ENCODE results near the gene KMT5B.

KMT5B gene

DNA sequence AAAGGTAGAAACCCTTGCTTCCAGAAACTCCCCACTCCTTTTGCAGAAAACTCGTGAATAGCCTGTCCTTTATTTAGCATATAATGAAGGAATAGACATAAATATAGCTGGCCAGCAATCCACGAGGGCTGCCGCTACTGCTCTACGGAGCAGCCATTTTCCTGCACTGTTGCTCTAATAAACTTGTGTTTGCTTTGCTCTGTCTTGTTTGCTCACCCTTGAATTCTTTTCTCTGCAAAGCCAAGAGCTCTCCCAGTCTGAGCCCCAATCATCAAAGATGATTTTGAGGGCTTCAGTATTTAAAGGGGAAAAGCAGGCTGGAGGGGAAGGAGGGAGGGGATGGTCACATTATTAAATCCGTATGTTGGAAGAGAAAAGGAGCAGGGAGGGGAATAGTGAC lies 75.3 kb downstream of the KMT5B start:
- no peak overlapping the region for H3K4me3 ChIP-seq (ENCODE audit: low read depth in 1 of 2, low read length in 1 of 2)
- TF ChIP-seq, protein P1, sequence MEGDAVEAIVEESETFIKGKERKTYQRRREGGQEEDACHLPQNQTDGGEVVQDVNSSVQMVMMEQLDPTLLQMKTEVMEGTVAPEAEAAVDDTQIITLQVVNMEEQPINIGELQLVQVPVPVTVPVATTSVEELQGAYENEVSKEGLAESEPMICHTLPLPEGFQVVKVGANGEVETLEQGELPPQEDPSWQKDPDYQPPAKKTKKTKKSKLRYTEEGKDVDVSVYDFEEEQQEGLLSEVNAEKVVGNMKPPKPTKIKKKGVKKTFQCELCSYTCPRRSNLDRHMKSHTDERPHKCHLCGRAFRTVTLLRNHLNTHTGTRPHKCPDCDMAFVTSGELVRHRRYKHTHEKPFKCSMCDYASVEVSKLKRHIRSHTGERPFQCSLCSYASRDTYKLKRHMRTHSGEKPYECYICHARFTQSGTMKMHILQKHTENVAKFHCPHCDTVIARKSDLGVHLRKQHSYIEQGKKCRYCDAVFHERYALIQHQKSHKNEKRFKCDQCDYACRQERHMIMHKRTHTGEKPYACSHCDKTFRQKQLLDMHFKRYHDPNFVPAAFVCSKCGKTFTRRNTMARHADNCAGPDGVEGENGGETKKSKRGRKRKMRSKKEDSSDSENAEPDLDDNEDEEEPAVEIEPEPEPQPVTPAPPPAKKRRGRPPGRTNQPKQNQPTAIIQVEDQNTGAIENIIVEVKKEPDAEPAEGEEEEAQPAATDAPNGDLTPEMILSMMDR (IDR thresholded peaks at IDR 0.05): no peak
- H3K4me1 ChIP-seq (ENCODE audit: control insufficient read depth in 1 of 2, insufficient read depth in 1 of 2, low read depth in 1 of 2, low read length in 1 of 2): peaks cover 19 to 25% of the 10 kb centered on the region in 2 experiments
- no peaks in the 10 kb centered on the region for H3K27me3 ChIP-seq
- H3K36me3 ChIP-seq: no peaks in the 10 kb centered on the region
- no peak overlapping the region for H3K27ac ChIP-seq
- no peaks in the 10 kb centered on the region for H3K9me3 ChIP-seq

DNA sequence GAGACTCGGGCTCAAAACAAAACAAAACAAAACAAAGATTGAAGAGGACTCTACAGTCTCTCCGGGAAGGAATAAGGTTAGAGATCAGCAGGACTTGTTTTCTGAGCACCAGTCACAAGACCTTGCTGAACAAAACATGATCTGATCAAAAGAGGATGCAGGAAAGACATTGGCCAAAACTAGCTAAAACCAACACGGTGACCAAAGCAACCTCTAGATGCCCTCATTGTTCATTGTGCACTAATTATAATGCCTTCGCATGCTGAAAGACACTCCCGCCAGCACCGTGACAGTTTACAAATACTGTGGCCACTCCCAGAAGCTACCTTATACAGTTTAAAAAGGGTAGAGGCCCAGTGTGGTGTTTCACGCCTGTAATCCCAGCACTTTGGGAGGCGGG lies 76.2 kb downstream of the KMT5B start:
- Histone ChIP-seq H3K4me1 (ENCODE audit: control insufficient read depth in 1 of 2, insufficient read depth in 1 of 2, low read depth in 1 of 2, low read length in 1 of 2) (peaks cover 12 to 15% of the 10 kb centered on the region in 2 experiments), H3K36me3 (no peaks in the 10 kb centered on the region), H3K27ac (no peak overlapping the region), H3K9me3 (no peaks in the 10 kb centered on the region), H3K4me3 (ENCODE audit: low read depth in 1 of 2, low read length in 1 of 2) (no peak overlapping the region), H3K27me3 (no peaks in the 10 kb centered on the region)
- TF ChIP-seq, protein P1 (IDR thresholded peaks at IDR 0.05): no peak

DNA sequence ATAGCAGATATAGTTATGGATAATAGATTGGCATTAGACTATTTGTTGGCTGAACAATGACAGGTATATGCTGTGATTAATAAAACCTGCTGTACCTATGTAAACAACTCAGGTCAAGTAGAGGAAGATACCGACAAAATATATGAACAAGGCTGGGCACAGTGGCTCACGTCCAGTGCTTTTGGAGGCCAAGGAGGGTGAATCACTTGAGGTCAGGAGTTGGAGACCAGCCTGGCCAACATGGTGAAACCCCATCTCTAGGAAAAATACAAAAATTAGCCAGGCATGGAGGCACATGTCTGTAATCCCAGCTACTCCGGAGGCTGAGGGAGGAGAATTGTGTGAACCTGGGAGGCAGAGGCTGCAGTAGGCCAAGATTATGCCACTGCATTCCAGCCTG lies 77.9 kb downstream of the KMT5B start:
- Histone ChIP-seq H3K27me3 (no peaks in the 10 kb centered on the region), H3K9me3 (no peaks in the 10 kb centered on the region), H3K36me3 (no peaks in the 10 kb centered on the region), H3K4me1 (ENCODE audit: control insufficient read depth in 1 of 2, insufficient read depth in 1 of 2, low read depth in 1 of 2, low read length in 1 of 2) (no peaks in the 10 kb centered on the region), H3K27ac (no peak overlapping the region), H3K4me3 (ENCODE audit: low read depth in 1 of 2, low read length in 1 of 2) (no peak overlapping the region)
- TF ChIP-seq, protein P1 (IDR thresholded peaks at IDR 0.05): no peak

DNA sequence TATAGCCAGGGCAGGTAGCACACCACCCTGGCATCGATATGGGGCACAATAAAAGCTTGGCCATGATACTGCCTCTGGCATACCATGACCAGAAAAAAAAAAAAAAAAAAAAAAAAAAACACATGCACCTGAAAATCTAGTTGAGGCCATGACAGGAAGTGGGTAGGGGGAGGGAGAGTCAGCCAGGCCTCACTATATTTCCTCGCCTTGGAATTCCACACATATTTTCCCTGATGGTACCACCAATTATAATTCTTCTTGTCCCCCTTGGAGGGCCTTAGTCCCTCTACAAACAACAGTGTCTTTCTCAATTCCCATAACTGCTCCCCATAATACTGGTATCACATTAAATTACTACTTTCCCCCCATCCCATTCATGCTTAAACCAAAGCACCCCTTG lies 79.3 kb downstream of the KMT5B start:
- TF ChIP-seq, protein P1 (IDR thresholded peaks at IDR 0.05): no peak
- H3K36me3 ChIP-seq: no peaks in the 10 kb centered on the region
- no peak overlapping the region for H3K4me3 ChIP-seq (ENCODE audit: low read depth in 1 of 2, low read length in 1 of 2)
- H3K27ac ChIP-seq: no peak overlapping the region
- H3K9me3 ChIP-seq: no peaks in the 10 kb centered on the region
- H3K4me1 ChIP-seq (ENCODE audit: control insufficient read depth in 1 of 2, insufficient read depth in 1 of 2, low read depth in 1 of 2, low read length in 1 of 2): peaks cover 3 to 5% of the 10 kb centered on the region in 2 experiments
- peaks cover 3% of the 10 kb centered on the region for H3K27me3 ChIP-seq

DNA sequence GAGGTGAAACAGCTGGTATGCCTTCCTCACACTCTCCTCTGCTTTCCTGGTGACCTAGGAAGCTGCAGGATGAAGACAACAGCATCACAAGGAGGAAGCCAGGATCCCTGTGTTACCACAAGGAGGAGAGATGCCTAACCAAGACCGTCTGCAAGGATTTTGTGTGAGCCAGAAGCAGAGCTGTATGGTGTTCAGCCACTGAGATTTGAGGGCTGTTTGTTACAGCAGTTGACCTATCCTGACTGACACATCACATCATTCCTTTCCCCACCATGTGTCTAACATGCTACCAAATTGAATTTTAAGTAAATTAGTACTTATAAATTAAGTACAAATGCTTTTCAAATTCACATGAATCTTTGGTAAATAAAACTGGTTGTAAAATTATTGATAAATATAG lies 83.0 kb downstream of the KMT5B start:
- TF ChIP-seq, protein P1 (IDR thresholded peaks at IDR 0.05): no peak
- no peak overlapping the region for H3K4me3 ChIP-seq (ENCODE audit: low read depth in 1 of 2, low read length in 1 of 2)
- peaks cover 7% of the 10 kb centered on the region for H3K27me3 ChIP-seq
- H3K27ac ChIP-seq: no peak overlapping the region
- H3K9me3 ChIP-seq: no peaks in the 10 kb centered on the region
- no peaks in the 10 kb centered on the region for H3K36me3 ChIP-seq
- H3K4me1 ChIP-seq (ENCODE audit: control insufficient read depth in 1 of 2, insufficient read depth in 1 of 2, low read depth in 1 of 2, low read length in 1 of 2): peaks cover 24 to 26% of the 10 kb centered on the region in 2 experiments

All from neutrophil (primary cell).